ENCODE measurements around the gene ZSCAN29. TPM values are rescaled to one million over a fixed set of nuclear protein-coding genes. Genes with fewer than 3 reads are reported as not detected.

The ZSCAN29 gene
- total RNA-seq, 2 experiments from 2014 or later = 7.1 to 7.4 TPM

GRCh38 chr15:43406808-43407207 is 36.0 kb upstream of the ZSCAN29 start:
- no peaks in the 10 kb centered on the region for H3K4me1 ChIP-seq (ENCODE audit: insufficient read depth, low read length)
- H3K27me3 ChIP-seq (ENCODE audit: control insufficient read depth in 1 of 2, insufficient read depth in 2 of 2, low read length in 2 of 2) = no peaks in the 10 kb centered on the region
- ChIA-PET POLR2A (interaction anchor here (1.1 kb wide), 1 partner anchor 10 kb away, joined by 3 read pairs; no protein-coding TSS in a partner anchor), CTCF (no interaction called here)
- DNase-seq (no peak), ATAC-seq (ENCODE audit: poor library complexity) (no peak)
- TF ChIP-seq CTCF (IDR thresholded peaks at IDR 0.05) = no peak
- no peaks in the 10 kb centered on the region for H3K9me3 ChIP-seq (ENCODE audit: control insufficient read depth in 1 of 2, insufficient read depth in 1 of 2, low read length in 2 of 2)
- Mint-ChIP-seq H3K9me3 (no peaks in the 10 kb centered on the region), H3K27me3 (no peaks in the 10 kb centered on the region), H3K4me1 (ENCODE audit: low read depth) (no peaks in the 10 kb centered on the region), H3K4me3 (no peak overlapping the region), H3K27ac (no peak overlapping the region), H3K36me3 (ENCODE audit: low read depth) (peaks cover 94% of the 10 kb centered on the region)
- intact Hi-C loops (cut with DNase I, micrococcal nuclease) = no loop called here
- no peak overlapping the region for H3K27ac ChIP-seq (ENCODE audit: low read depth in 1 of 2, low read length in 2 of 2)
- peaks cover 89% of the 10 kb centered on the region for H3K36me3 ChIP-seq (ENCODE audit: insufficient read depth, low read length)
- H3K4me3 ChIP-seq (ENCODE audit: low read length) = no peak overlapping the region

- intact Hi-C loops (cut with DNase I, micrococcal nuclease) = no loop called here
Observed at GRCh38 chr15:43406189-43406588, 35.3 kb upstream of the ZSCAN29 start.

GRCh38 chr15:43404130-43404529 is 33.3 kb upstream of the ZSCAN29 start:
- TF ChIP-seq CTCF (IDR thresholded peaks at IDR 0.05) = no peak
- intact Hi-C loops (cut with DNase I, micrococcal nuclease) = no loop called here
- Histone ChIP-seq H3K4me3 (ENCODE audit: low read length) (no peak overlapping the region), H3K36me3 (ENCODE audit: insufficient read depth, low read length) (peaks cover 88% of the 10 kb centered on the region), H3K4me1 (ENCODE audit: insufficient read depth, low read length) (no peaks in the 10 kb centered on the region), H3K9me3 (ENCODE audit: control insufficient read depth in 1 of 2, insufficient read depth in 1 of 2, low read length in 2 of 2) (no peaks in the 10 kb centered on the region), H3K27me3 (ENCODE audit: control insufficient read depth in 1 of 2, insufficient read depth in 2 of 2, low read length in 2 of 2) (no peaks in the 10 kb centered on the region), H3K27ac (ENCODE audit: low read depth in 1 of 2, low read length in 2 of 2) (no peak overlapping the region)
- Mint-ChIP-seq H3K27me3 (no peaks in the 10 kb centered on the region), H3K9me3 (no peaks in the 10 kb centered on the region), H3K36me3 (ENCODE audit: low read depth) (peaks cover 93% of the 10 kb centered on the region), H3K4me3 (no peak overlapping the region), H3K27ac (peak overlapping the region; percentile 54), H3K4me1 (ENCODE audit: low read depth) (no peaks in the 10 kb centered on the region)
- DNase-seq = no peak
- no peak for ATAC-seq (ENCODE audit: poor library complexity)
- ChIA-PET CTCF (no interaction called here), POLR2A (no interaction called here)

More at GRCh38 chr15:43406189-43406588, 35.3 kb upstream of the ZSCAN29 start:
- no peak overlapping the region for H3K27ac ChIP-seq (ENCODE audit: low read depth in 1 of 2, low read length in 2 of 2)
- DNase-seq (no peak), ATAC-seq (ENCODE audit: poor library complexity) (no peak)
- no peaks in the 10 kb centered on the region for H3K4me1 ChIP-seq (ENCODE audit: insufficient read depth, low read length)
- H3K36me3 Mint-ChIP-seq (ENCODE audit: low read depth) = peaks cover 95% of the 10 kb centered on the region
- peaks cover 91% of the 10 kb centered on the region for H3K36me3 ChIP-seq (ENCODE audit: insufficient read depth, low read length)
- H3K4me3 Mint-ChIP-seq = no peak overlapping the region
- TF ChIP-seq CTCF (IDR thresholded peaks at IDR 0.05) = no peak
- ChIA-PET CTCF (no interaction called here), POLR2A (interaction anchor here (1.0 to 1.1 kb wide), 2 partner anchors 10 to 52 kb away, joined by 3 read pairs; no protein-coding TSS in a partner anchor)
- no peaks in the 10 kb centered on the region for H3K27me3 ChIP-seq (ENCODE audit: control insufficient read depth in 1 of 2, insufficient read depth in 2 of 2, low read length in 2 of 2)
- H3K9me3 ChIP-seq (ENCODE audit: control insufficient read depth in 1 of 2, insufficient read depth in 1 of 2, low read length in 2 of 2) = no peaks in the 10 kb centered on the region
- H3K27me3 Mint-ChIP-seq = no peaks in the 10 kb centered on the region
- no peaks in the 10 kb centered on the region for H3K4me1 Mint-ChIP-seq (ENCODE audit: low read depth)
- no peak overlapping the region for H3K4me3 ChIP-seq (ENCODE audit: low read length)
- H3K9me3 Mint-ChIP-seq = no peaks in the 10 kb centered on the region
- H3K27ac Mint-ChIP-seq = no peak overlapping the region

Data from CD4-positive, alpha-beta T cell (primary cell).